HG03575 (cell line): Measurements from ENCODE around the gene VAV1.

ENCODE experiments used
- ATAC-seq: cut with Tn5 transposase; IDR thresholded peaks from one replicate; pipeline ENCODE4 v1.9.1; 2021; ENCODE audit not compliant: unreplicated experiment, insufficient number of reproducible peaks, low FRiP score; ENCODE audit errors: extremely low read depth

Gene VAV1

DNA sequence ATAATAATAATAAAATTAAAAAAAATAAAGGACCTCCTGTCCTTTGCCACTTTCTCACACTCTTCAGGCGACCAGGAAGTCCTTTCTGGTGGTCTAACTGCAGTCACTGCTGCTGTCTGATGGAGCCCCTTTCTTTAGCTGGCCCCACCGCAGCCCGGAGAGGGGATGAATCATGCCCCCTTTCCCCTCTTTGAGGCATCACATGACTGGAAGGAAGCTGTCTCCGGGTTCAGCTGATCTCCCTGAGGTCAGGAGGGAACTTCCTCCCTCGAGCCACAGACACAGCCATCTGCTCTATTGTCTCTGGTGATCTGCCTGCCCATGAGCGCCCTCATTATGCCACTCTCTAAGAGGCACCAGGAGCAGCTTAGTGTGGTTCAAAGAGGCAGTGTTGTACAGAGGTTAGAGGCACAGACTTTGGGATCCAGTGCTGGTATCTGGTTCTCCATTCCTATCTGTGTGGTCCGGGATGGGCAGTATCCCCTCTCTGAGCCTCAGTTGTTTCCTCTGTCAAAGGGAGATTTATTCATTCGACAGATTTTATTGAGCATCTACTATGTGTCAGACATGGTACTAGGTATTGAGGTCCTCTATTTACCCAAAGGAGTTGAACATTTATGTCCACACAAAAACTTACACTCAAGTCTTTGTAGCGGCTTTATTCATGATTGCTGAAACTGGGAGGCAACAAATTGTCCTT, 30.0 kb downstream of the VAV1 start:
- ATAC-seq, result no peak

GRCh38 chr19:6803036-6803404, 30.5 kb downstream of the VAV1 start:
- ATAC-seq, result no peak

GRCh38 chr19:6806488-6806887, 34.0 kb downstream of the VAV1 start:
- no peak for ATAC-seq

DNA sequence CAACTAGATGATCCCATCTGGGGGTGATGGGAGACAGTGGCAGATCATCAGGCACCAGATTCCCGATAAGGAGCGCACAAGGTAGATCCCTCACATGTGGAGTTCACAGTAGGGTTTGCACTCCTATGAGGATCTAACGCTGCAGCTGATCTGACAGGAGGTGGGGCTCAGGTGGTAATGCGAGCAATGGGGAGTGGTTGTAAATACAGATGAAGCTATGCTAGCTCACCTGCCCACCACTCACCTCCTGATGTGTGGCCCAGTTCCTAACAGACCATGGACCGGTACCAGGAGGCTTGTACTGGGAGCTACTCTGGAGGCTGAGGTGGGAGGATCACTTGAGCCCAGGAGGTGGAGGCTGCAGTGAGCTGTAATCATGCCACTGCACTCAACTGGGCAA, 34.8 kb downstream of the VAV1 start:
- ATAC-seq, result no peak

- ATAC-seq, result no peak
These were observed 36.0 kb downstream of the VAV1 start for GRCh38 chr19:6808494-6808893.

- no peak for ATAC-seq
These were observed 36.8 kb downstream of the VAV1 start for GRCh38 chr19:6809262-6809661.

- ATAC-seq, result no peak
These were observed 38.9 kb downstream of the VAV1 start for GRCh38 chr19:6811378-6811777.

- ATAC-seq, result no peak
These were observed 39.4 kb downstream of the VAV1 start for GRCh38 chr19:6811906-6812305.

DNA sequence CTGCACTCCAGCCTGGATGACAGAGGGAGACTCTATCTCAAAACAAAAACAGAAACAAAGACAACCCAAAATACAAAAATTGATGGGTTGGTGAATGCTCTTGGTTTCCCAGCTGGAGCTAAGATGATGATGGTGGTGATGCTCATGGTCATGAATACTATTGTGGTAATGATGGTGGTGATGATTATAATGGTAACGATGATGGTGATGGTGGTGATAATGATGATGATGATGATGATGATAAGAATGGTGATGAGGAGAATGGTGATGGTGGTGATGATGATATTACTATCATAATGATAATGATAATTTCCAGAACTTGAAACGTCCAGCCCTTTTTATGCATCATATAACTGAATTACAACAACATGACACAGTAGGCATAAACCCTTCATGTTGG, 40.1 kb downstream of the VAV1 start:
- no peak for ATAC-seq

DNA sequence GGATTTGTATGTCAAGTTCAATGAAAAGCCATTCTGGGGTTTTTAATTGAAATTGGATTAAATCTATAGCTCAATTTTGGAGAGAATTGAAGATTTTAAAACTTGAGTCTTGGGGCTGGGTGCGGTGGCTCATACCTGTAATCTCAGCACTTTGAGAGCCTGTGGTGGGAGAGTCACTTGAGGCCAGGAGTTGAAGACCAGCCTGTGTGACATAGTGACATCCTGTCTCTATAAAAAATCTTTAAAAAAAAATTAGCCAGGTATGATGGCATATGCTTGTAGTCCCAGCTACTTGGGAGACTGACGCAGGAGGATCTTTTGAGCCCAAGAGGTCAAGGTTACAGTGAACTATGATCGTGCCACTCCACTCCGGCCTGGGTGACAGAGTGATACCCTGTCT, 41.2 kb downstream of the VAV1 start:
- no peak for ATAC-seq

- no peak for ATAC-seq
These were observed 44.7 kb downstream of the VAV1 start for GRCh38 chr19:6817179-6817578.

DNA sequence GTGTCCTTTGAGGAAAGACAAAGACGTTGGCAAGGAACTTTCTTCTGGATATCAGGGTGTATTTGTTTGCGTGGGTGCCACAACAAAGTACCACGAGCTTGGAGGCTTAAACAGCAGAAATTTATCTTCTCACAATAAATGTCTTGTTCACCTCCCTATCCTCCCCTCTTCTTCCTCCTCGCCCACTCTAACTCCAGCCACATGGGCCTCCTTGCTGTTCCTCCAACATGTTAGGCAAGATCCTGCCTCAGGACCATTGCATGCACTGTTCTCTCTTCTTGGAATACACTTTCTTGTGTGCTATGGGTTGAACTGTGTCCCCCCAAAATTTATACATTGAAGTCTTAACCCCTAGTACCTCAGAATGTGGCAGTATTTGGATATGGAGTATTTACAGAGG, 45.7 kb downstream of the VAV1 start:
- no peak for ATAC-seq

- ATAC-seq, result no peak
These were observed 46.8 kb downstream of the VAV1 start for GRCh38 chr19:6819323-6819722.

DNA sequence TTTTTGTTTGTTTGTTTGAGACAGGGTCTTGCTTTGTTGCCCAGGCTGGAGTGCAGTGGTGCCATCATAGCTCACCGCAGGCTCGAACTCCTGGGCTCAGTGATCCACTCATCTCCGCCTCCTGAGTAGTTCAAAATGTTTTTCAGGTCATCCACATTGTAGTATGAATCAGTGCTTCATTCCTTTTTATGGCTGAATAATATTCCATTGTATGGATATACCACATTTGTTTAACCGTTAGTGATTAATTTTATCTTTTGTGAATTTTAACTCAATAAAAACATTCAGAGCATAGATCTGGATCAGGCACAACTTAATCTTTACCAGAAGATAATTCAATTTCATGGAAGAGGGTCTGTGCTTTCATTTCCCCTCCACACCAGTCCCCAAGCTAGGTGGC, 47.7 kb downstream of the VAV1 start:
- ATAC-seq, result no peak

DNA sequence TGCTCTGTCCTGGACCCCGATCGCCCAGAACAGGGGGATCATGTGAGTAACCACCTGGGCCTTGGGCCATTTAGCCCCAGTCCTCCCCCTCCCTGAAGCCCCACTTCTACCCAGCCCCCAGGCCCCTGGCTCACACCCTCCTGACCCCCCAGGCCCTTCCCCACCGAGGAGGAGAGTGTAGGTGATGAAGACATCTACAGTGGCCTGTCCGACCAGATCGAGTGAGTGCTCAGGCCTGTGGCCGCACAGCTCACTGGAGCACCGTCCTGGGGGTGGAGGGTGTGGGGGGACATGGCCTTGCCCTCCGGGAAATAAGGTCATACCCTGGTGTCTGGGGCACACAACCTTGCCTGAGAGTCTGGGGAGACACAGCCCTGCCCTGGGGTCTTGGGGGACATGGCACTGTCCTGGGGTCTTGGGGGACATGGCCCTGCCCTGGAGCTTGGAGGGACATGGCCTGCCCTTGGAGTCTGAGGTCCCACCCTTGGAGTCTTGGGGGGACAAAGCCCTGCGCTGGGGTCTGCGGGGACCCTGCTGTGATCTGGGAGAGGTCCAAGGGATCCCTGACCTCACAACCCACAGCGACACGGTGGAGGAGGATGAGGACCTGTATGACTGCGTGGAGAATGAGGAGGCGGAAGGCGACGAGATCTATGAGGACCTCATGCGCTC, 49.3 kb downstream of the VAV1 start:
- ATAC-seq, result no peak

- no peak for ATAC-seq
These were observed 49.8 kb downstream of the VAV1 start for GRCh38 chr19:6822311-6822670.

DNA sequence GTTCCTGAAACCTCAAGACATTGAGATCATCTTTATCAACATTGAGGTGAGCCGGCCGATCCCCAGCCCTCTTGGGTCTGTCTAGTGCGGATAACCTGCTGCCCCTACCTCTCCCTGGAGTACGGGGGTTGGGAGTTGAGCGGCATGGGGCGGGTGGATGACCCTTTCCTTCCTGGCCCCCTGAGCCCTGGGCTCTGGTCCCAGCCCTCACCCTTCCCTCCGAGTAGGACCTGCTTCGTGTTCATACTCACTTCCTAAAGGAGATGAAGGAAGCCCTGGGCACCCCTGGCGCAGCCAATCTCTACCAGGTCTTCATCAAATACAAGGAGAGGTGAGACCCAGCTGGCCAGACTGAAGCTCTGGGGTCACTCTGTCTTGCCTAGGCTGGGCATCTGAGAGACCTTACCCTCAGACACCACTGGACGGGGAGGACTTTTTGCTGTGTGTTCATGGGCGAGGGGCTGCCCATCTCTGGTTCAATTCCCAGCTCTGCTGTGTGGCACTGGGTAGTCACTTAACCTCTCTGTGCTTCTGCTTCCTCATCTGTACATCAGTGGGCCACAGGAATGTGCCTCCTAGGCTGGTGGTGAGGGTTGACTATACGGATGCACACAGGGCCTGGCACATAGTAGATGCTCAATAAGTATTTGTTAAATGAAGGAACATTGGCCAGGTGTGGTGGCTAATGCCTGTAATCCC, 52.7 kb downstream of the VAV1 start:
- ATAC-seq, result no peak

DNA sequence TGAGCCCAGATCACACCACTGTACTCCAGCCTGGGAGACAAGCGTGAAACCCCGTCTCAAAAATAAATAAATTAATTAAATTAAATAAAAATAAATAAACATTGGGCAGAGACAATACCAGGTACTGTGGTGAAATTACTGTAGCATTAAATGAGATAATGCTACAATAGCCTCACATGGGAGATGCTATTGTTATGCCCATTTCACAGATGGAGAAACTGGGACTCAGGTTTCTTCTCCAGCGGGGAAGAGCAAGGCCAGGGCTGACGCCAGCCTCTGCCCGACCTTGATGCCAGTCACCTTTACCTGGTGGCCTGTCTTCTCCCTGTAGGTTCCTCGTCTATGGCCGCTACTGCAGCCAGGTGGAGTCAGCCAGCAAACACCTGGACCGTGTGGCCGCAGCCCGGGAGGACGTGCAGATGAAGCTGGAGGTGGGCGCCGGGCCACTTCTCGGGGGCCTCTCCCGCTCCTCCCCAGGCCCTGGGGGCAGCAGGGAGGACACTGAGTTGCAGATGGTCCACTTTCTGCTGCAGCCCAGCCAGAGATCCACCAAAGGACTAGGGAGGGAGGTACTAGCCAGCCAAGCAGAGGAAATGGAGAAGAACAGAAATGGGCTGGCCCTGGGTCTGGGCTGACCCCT, 53.9 kb downstream of the VAV1 start:
- ATAC-seq, result no peak

GRCh38 chr19:6828306-6828697, 55.8 kb downstream of the VAV1 start:
- no peak for ATAC-seq
